Osteocyte (in vitro differentiated cells): ENCODE measurements around the gene ALOX12. TPM values are rescaled to one million over a fixed set of nuclear protein-coding genes. Genes with fewer than 3 reads are reported as not detected.
A peak's percentile ranks its signal among the peaks of the same experiment; 100 is the strongest.

ENCODE experiments used
- DNase-seq: peaks from one replicate; pipeline ENCODE4 v3.0.0; 2021; ENCODE audit warnings: mixed read lengths; ENCODE audit not compliant: unreplicated experiment; ENCODE audit errors: extremely low spot score
- H3K27ac Mint-ChIP-seq: one replicate; pipeline ENCODE4 v1.8.0; 2021; ENCODE audit warnings: mild to moderate bottlenecking, mixed read lengths; ENCODE audit not compliant: unreplicated experiment
- H3K27me3 Mint-ChIP-seq: one replicate; pipeline ENCODE4 v1.8.0; 2021; ENCODE audit warnings: mixed read lengths; ENCODE audit not compliant: unreplicated experiment
- H3K36me3 Mint-ChIP-seq: one replicate; pipeline ENCODE4 v1.8.0; 2021; ENCODE audit warnings: mixed read lengths; ENCODE audit not compliant: unreplicated experiment
- H3K4me1 Mint-ChIP-seq: one replicate; pipeline ENCODE4 v1.8.0; 2021; ENCODE audit warnings: mixed read lengths; ENCODE audit not compliant: unreplicated experiment
- H3K4me3 Mint-ChIP-seq: one replicate; pipeline ENCODE4 v1.8.0; 2021; ENCODE audit warnings: mild to moderate bottlenecking, moderate library complexity, mixed read lengths; ENCODE audit not compliant: unreplicated experiment
- H3K9me3 Mint-ChIP-seq: one replicate; pipeline ENCODE4 v1.8.0; 2021; ENCODE audit warnings: mixed read lengths; ENCODE audit not compliant: unreplicated experiment
- CTCF ChIP-seq: fragments of 200-600 bp; sonication (generic); IDR thresholded peaks from 2 replicates; pipeline ENCODE4 v1.5.0; 2021; ENCODE audit warnings: antibody characterized with exemption, mild to moderate bottlenecking, moderate library complexity
- total RNA-seq: library from RNA; stranded (reverse); gene quantifications from 2 replicates; pipeline ENCODE4 v1.2.1, GENCODE V29; 2021

ALOX12 gene
- total RNA-seq, 1 donor from 2014 or later = not detected

GRCh38 chr17:6994666-6995256 lies 1.1 kb upstream of the ALOX12 start:
- no peak for TF ChIP-seq CTCF
- Mint-ChIP-seq H3K4me1 (no peaks in the 10 kb centered on the region), H3K4me3 (no peak overlapping the region), H3K9me3 (no peaks in the 10 kb centered on the region), H3K36me3 (peaks cover 22% of the 10 kb centered on the region), H3K27me3 (no peaks in the 10 kb centered on the region), H3K27ac (no peak overlapping the region)
- DNase-seq = no peak

GRCh38 chr17:6996256-6997011 lies 585 bp downstream of the ALOX12 start:
- no peaks in the 10 kb centered on the region for H3K9me3 Mint-ChIP-seq
- DNase-seq = no peak
- no peak overlapping the region for H3K4me3 Mint-ChIP-seq
- no peak overlapping the region for H3K27ac Mint-ChIP-seq
- H3K27me3 Mint-ChIP-seq = no peaks in the 10 kb centered on the region
- H3K36me3 Mint-ChIP-seq = peaks cover 34% of the 10 kb centered on the region
- TF ChIP-seq CTCF = no peak
- H3K4me1 Mint-ChIP-seq = no peaks in the 10 kb centered on the region

- Mint-ChIP-seq H3K9me3 (no peaks in the 10 kb centered on the region), H3K27ac (no peak overlapping the region), H3K4me1 (no peaks in the 10 kb centered on the region), H3K27me3 (no peaks in the 10 kb centered on the region), H3K36me3 (peaks cover 41% of the 10 kb centered on the region), H3K4me3 (no peak overlapping the region)
- TF ChIP-seq CTCF = no peak
- DNase-seq = no peak
These were observed 1.3 kb downstream of the ALOX12 start for GRCh38 chr17:6997171-6997570.

- Mint-ChIP-seq H3K27ac (no peak overlapping the region), H3K4me3 (no peak overlapping the region), H3K27me3 (no peaks in the 10 kb centered on the region), H3K9me3 (no peaks in the 10 kb centered on the region), H3K36me3 (peaks cover 48% of the 10 kb centered on the region), H3K4me1 (no peaks in the 10 kb centered on the region)
- DNase-seq = no peak
- no peak for TF ChIP-seq CTCF
These were observed 3.1 kb downstream of the ALOX12 start for GRCh38 chr17:6998855-6999508.

GRCh38 chr17:7001318-7001961 lies 5.6 kb downstream of the ALOX12 start:
- H3K4me1 Mint-ChIP-seq = peaks cover 2% of the 10 kb centered on the region
- no peaks in the 10 kb centered on the region for H3K9me3 Mint-ChIP-seq
- peaks cover 48% of the 10 kb centered on the region for H3K36me3 Mint-ChIP-seq
- no peak for DNase-seq
- no peaks in the 10 kb centered on the region for H3K27me3 Mint-ChIP-seq
- H3K4me3 Mint-ChIP-seq = no peak overlapping the region
- no peak overlapping the region for H3K27ac Mint-ChIP-seq
- peak; percentile 54 for TF ChIP-seq CTCF
